ENCODE data around the gene DEFB114.

DNA sequence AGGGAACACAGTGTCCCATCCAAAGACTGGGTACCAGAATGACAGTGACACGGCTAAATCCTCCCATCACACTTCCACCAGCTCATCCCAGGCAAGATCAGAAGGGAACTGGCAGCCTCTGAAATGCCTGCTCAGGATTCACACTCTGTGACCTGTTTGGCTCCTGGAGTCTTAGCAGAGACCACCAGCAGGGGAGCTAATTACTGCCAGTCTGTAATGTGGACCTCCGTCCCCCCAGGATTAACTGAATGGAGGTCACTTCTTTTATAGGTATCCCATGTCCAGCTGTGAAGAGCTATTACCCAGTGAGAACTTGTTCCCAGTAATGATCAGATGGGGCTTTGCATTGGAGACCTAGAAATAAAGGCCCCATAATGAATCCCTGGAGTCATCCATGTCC lies 45.2 kb downstream of the DEFB114 start:
- TF ChIP-seq, protein P1, sequence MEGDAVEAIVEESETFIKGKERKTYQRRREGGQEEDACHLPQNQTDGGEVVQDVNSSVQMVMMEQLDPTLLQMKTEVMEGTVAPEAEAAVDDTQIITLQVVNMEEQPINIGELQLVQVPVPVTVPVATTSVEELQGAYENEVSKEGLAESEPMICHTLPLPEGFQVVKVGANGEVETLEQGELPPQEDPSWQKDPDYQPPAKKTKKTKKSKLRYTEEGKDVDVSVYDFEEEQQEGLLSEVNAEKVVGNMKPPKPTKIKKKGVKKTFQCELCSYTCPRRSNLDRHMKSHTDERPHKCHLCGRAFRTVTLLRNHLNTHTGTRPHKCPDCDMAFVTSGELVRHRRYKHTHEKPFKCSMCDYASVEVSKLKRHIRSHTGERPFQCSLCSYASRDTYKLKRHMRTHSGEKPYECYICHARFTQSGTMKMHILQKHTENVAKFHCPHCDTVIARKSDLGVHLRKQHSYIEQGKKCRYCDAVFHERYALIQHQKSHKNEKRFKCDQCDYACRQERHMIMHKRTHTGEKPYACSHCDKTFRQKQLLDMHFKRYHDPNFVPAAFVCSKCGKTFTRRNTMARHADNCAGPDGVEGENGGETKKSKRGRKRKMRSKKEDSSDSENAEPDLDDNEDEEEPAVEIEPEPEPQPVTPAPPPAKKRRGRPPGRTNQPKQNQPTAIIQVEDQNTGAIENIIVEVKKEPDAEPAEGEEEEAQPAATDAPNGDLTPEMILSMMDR (IDR thresholded peaks at IDR 0.05): no peak
- no peak for TF ChIP-seq POLR2A (IDR thresholded peaks at IDR 0.05)
